ENCODE measurements around the gene MAP3K2. TPM values are rescaled to one million over a fixed set of nuclear protein-coding genes. Genes with fewer than 3 reads are reported as not detected.

MAP3K2 gene
- total RNA-seq, 4 donors from 2014 or later, result 84.8 to 118 (median 92.8) TPM

- intact Hi-C loops (cut with DNase I), result no loop called here
- no peaks in the 10 kb centered on the region for H3K9me3 ChIP-seq
- H3K27me3 ChIP-seq, result no peaks in the 10 kb centered on the region
- no peak overlapping the region for H3K4me3 ChIP-seq (replicated peaks in 1 of 3)
- no peak for DNase-seq
- TF ChIP-seq POLR2A (IDR thresholded peaks at IDR 0.05) (no peak), CTCF (IDR thresholded peaks at IDR 0.05) (no peak)
- H3K36me3 ChIP-seq, result no peaks in the 10 kb centered on the region
- peaks cover 22 to 31% of the 10 kb centered on the region in 2 donors for H3K4me1 ChIP-seq
- WGBS, 2 donors, result 100% methylated on average over 1 of the region's 1 CpG
- H3K27ac ChIP-seq, result no peak overlapping the region
These were observed 39.9 kb downstream of the MAP3K2 start for GRCh38 chr2:127347734-127348392.

GRCh38 chr2:127347015-127347414 lies 40.8 kb downstream of the MAP3K2 start:
- Histone ChIP-seq H3K27me3 (no peaks in the 10 kb centered on the region), H3K36me3 (no peaks in the 10 kb centered on the region), H3K27ac (no peak overlapping the region), H3K4me1 (peaks cover 22 to 31% of the 10 kb centered on the region in 2 donors), H3K9me3 (no peaks in the 10 kb centered on the region), H3K4me3 (replicated peaks in 1 of 3) (no peak overlapping the region)
- WGBS, 2 donors, result 75 to 93% methylated on average over 3 of the region's 3 CpGs
- intact Hi-C loops (cut with DNase I), result no loop called here
- TF ChIP-seq POLR2A (IDR thresholded peaks at IDR 0.05) (no peak), CTCF (IDR thresholded peaks at IDR 0.05) (no peak)
- no peak for DNase-seq

- H3K36me3 ChIP-seq, result peaks cover 3 to 6% of the 10 kb centered on the region in 2 donors
- H3K9me3 ChIP-seq, result no peaks in the 10 kb centered on the region
- H3K27ac ChIP-seq, result no peak overlapping the region
- no peak for TF ChIP-seq CTCF (IDR thresholded peaks at IDR 0.05)
- TF ChIP-seq POLR2A (IDR thresholded peaks at IDR 0.05), result no peak
- H3K4me1 ChIP-seq, result peaks cover 11 to 13% of the 10 kb centered on the region in 2 donors
- no peak for DNase-seq
- H3K4me3 ChIP-seq (replicated peaks in 1 of 3), result no peak overlapping the region
- intact Hi-C loops (cut with DNase I), result no loop called here
- no peaks in the 10 kb centered on the region for H3K27me3 ChIP-seq
- 94 to 99% methylated on average over 2 of the region's 2 CpGs for WGBS, 2 donors
These were observed 44.5 kb downstream of the MAP3K2 start for GRCh38 chr2:127343277-127343676.

- peaks cover 11% of the 10 kb centered on the region in 2 donors for H3K4me1 ChIP-seq
- peaks cover 3 to 8% of the 10 kb centered on the region in 2 donors for H3K36me3 ChIP-seq
- H3K9me3 ChIP-seq, result no peaks in the 10 kb centered on the region
- no peak overlapping the region for H3K4me3 ChIP-seq (replicated peaks in 1 of 3)
- no peak for DNase-seq
- TF ChIP-seq POLR2A (IDR thresholded peaks at IDR 0.05), result no peak
- no peak for TF ChIP-seq CTCF (IDR thresholded peaks at IDR 0.05)
- no peaks in the 10 kb centered on the region for H3K27me3 ChIP-seq
- WGBS, 2 donors, result 96 to 100% methylated on average over 1 of the region's 1 CpG
- intact Hi-C loops (cut with DNase I), result no loop called here
- H3K27ac ChIP-seq, result no peak overlapping the region
These were observed 45.7 kb downstream of the MAP3K2 start for GRCh38 chr2:127342101-127342500.

- Histone ChIP-seq H3K4me3 (replicated peaks in 1 of 3) (no peak overlapping the region), H3K9me3 (no peaks in the 10 kb centered on the region), H3K27me3 (no peaks in the 10 kb centered on the region), H3K27ac (no peak overlapping the region), H3K36me3 (peaks cover 9 to 21% of the 10 kb centered on the region in 2 donors), H3K4me1 (no peaks in the 10 kb centered on the region)
- DNase-seq, result no peak
- TF ChIP-seq CTCF (IDR thresholded peaks at IDR 0.05), result no peak
- 91 to 100% methylated on average over 1 of the region's 1 CpG for WGBS, 2 donors
- intact Hi-C loops (cut with DNase I), result loop anchor here (5.0 kb wide), 1 partner anchor 90 kb away; no protein-coding TSS in a partner anchor
These were observed 55.4 kb downstream of the MAP3K2 start for GRCh38 chr2:127332335-127332734.

All from thyroid gland (tissue), 4 donors.